ENCODE data around the gene GTF2IRD1. TPM values are rescaled to one million over a fixed set of nuclear protein-coding genes. Genes with fewer than 3 reads are reported as not detected.
"Not testable (repeated sequence)": the region's sequence is repeated elsewhere in the genome, so short reads cannot be mapped to it uniquely, and the experiment has no call there.

The GTF2IRD1 gene
- total RNA-seq, 1 experiment from 2014 or later: 14.9 TPM

- intact Hi-C loops (cut with micrococcal nuclease): no loop called here
- Histone ChIP-seq H3K9me2 (replicated peaks; ENCODE audit: low read length) (no peaks in the 10 kb centered on the region), H3F3A (ENCODE audit: low read length, unreplicated experiment) (no peaks in the 10 kb centered on the region), H3K4me2 (ENCODE audit: low read length) (no peak overlapping the region), H3K27me3 (ENCODE audit: low read length) (no peaks in the 10 kb centered on the region), H3K9me3 (ENCODE audit: low read length) (no peaks in the 10 kb centered on the region), H2AFZ (ENCODE audit: low read length) (no peak overlapping the region), H3K4me1 (ENCODE audit: insufficient read depth, low read length) (no peaks in the 10 kb centered on the region), H3K4me3 (ENCODE audit: low read length) (no peak overlapping the region), H4K20me1 (ENCODE audit: low read length) (no peaks in the 10 kb centered on the region), H3K9ac (ENCODE audit: low read length) (no peak overlapping the region), H3K79me2 (ENCODE audit: low read length) (no peaks in the 10 kb centered on the region), H3K36me3 (ENCODE audit: low read depth, low read length) (peaks cover 1% of the 10 kb centered on the region; the same call in 1 of the 2 replicates), H3K27ac (ENCODE audit: low read length) (no peak overlapping the region)
- ATAC-seq: no peak
- CTCF ChIA-PET: no interaction called here
- no peak for DNase-seq
- TF ChIP-seq EZH2 (IDR thresholded peaks at IDR 0.05; ENCODE audit: low read length, unreplicated experiment) (no peak), EZH2phosphoT487 (IDR thresholded peaks at IDR 0.05; ENCODE audit: borderline replicate concordance, low read length) (no peak)
- TF ChIP-seq, protein P1, sequence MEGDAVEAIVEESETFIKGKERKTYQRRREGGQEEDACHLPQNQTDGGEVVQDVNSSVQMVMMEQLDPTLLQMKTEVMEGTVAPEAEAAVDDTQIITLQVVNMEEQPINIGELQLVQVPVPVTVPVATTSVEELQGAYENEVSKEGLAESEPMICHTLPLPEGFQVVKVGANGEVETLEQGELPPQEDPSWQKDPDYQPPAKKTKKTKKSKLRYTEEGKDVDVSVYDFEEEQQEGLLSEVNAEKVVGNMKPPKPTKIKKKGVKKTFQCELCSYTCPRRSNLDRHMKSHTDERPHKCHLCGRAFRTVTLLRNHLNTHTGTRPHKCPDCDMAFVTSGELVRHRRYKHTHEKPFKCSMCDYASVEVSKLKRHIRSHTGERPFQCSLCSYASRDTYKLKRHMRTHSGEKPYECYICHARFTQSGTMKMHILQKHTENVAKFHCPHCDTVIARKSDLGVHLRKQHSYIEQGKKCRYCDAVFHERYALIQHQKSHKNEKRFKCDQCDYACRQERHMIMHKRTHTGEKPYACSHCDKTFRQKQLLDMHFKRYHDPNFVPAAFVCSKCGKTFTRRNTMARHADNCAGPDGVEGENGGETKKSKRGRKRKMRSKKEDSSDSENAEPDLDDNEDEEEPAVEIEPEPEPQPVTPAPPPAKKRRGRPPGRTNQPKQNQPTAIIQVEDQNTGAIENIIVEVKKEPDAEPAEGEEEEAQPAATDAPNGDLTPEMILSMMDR (conservative IDR thresholded peaks at IDR 0.05; ENCODE audit: low read depth, low read length): no peak
- BruUV-seq (replicated peaks): no TSS peak
- POLR2A ChIA-PET (ENCODE audit: unreplicated experiment): no interaction called here
Measured at GRCh38 chr7:74526780-74527179, 73.1 kb downstream of the GTF2IRD1 start.

GRCh38 chr7:74527842-74528241 lies 74.1 kb downstream of the GTF2IRD1 start:
- DNase-seq (no peak), ATAC-seq (no peak)
- Histone ChIP-seq H3K9me3 (ENCODE audit: low read length) (no peaks in the 10 kb centered on the region), H3K9ac (ENCODE audit: low read length) (no peak overlapping the region), H4K20me1 (ENCODE audit: low read length) (no peaks in the 10 kb centered on the region), H3K27ac (ENCODE audit: low read length) (no peak overlapping the region), H3K4me1 (ENCODE audit: insufficient read depth, low read length) (no peaks in the 10 kb centered on the region), H2AFZ (ENCODE audit: low read length) (no peak overlapping the region), H3K4me3 (ENCODE audit: low read length) (no peak overlapping the region), H3F3A (ENCODE audit: low read length, unreplicated experiment) (no peaks in the 10 kb centered on the region), H3K36me3 (ENCODE audit: low read depth, low read length) (no peaks in the 10 kb centered on the region; the same call in 1 of the 2 replicates), H3K4me2 (ENCODE audit: low read length) (no peak overlapping the region), H3K9me2 (replicated peaks; ENCODE audit: low read length) (no peaks in the 10 kb centered on the region), H3K79me2 (ENCODE audit: low read length) (no peaks in the 10 kb centered on the region), H3K27me3 (ENCODE audit: low read length) (no peaks in the 10 kb centered on the region)
- TF ChIP-seq EZH2phosphoT487 (IDR thresholded peaks at IDR 0.05; ENCODE audit: borderline replicate concordance, low read length) (no peak), EZH2 (IDR thresholded peaks at IDR 0.05; ENCODE audit: low read length, unreplicated experiment) (no peak)
- POLR2A ChIA-PET (ENCODE audit: unreplicated experiment): interaction anchor here (0.5 kb wide), 1 partner anchor 8 kb away, joined by 6 read pairs; no protein-coding TSS in a partner anchor
- CTCF ChIA-PET: no interaction called here
- intact Hi-C loops (cut with micrococcal nuclease): no loop called here
- no TSS peak for BruUV-seq (replicated peaks)

GRCh38 chr7:74528773-74529172 lies 75.1 kb downstream of the GTF2IRD1 start:
- POLR2A ChIA-PET (ENCODE audit: unreplicated experiment); H3K79me2 ChIP-seq (ENCODE audit: low read length); H3K27ac ChIP-seq (ENCODE audit: low read length); H2AFZ ChIP-seq (ENCODE audit: low read length); DNase-seq; H4K20me1 ChIP-seq (ENCODE audit: low read length); H3K9ac ChIP-seq (ENCODE audit: low read length); H3K27me3 ChIP-seq (ENCODE audit: low read length); H3K4me2 ChIP-seq (ENCODE audit: low read length); H3K36me3 ChIP-seq (ENCODE audit: low read depth, low read length); intact Hi-C loops (cut with micrococcal nuclease); H3K4me3 ChIP-seq (ENCODE audit: low read length); H3F3A ChIP-seq (ENCODE audit: low read length, unreplicated experiment); H3K4me1 ChIP-seq (ENCODE audit: insufficient read depth, low read length); CTCF ChIA-PET; H3K9me3 ChIP-seq (ENCODE audit: low read length); BruUV-seq (replicated peaks); H3K9me2 ChIP-seq (replicated peaks; ENCODE audit: low read length); ATAC-seq: not testable (repeated sequence)

DNA sequence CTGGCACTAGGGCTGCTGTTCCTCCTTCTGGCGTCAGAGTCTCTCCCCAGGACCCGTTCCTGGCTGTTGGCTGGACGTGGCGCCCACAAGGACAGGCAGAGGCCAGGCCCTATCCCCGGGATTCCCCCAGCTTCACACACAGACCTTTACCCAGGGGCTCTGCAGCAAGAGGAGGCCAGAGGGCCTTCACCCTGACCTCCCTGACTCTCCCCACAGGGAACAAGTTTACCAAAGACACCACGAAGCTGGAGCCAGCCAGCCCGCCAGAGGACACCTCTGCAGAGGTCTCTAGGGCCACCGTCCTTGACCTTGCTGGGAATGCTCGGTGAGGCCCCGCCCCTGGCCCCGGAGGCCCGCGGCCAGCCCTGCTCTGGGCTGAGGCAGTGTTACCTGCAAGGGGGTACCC lies 82.2 kb downstream of the GTF2IRD1 start:
- H3K4me2 ChIP-seq (ENCODE audit: low read length): no peak overlapping the region
- H3K9me3 ChIP-seq (ENCODE audit: low read length): no peaks in the 10 kb centered on the region
- H3K27ac ChIP-seq (ENCODE audit: low read length): no peak overlapping the region
- H3K27me3 ChIP-seq (ENCODE audit: low read length): no peaks in the 10 kb centered on the region
- BruUV-seq (replicated peaks): no TSS peak
- H3K9me2 ChIP-seq (replicated peaks; ENCODE audit: low read length): no peaks in the 10 kb centered on the region
- intact Hi-C loops (cut with micrococcal nuclease): no loop called here
- no peak for ATAC-seq
- TF ChIP-seq, protein P1 (conservative IDR thresholded peaks at IDR 0.05; ENCODE audit: low read depth, low read length): no peak
- TF ChIP-seq EZH2 (IDR thresholded peaks at IDR 0.05; ENCODE audit: low read length, unreplicated experiment) (no peak), EZH2phosphoT487 (IDR thresholded peaks at IDR 0.05; ENCODE audit: borderline replicate concordance, low read length) (no peak)
- H2AFZ ChIP-seq (ENCODE audit: low read length): no peak overlapping the region
- no peak overlapping the region for H3K4me3 ChIP-seq (ENCODE audit: low read length)
- H3K36me3 ChIP-seq (ENCODE audit: low read depth, low read length): no peaks in the 10 kb centered on the region
- H3K79me2 ChIP-seq (ENCODE audit: low read length): no peaks in the 10 kb centered on the region
- POLR2A ChIA-PET (ENCODE audit: unreplicated experiment): no interaction called here
- H3F3A ChIP-seq (ENCODE audit: low read length, unreplicated experiment): no peaks in the 10 kb centered on the region
- H3K9ac ChIP-seq (ENCODE audit: low read length): no peak overlapping the region
- H4K20me1 ChIP-seq (ENCODE audit: low read length): no peaks in the 10 kb centered on the region
- H3K4me1 ChIP-seq (ENCODE audit: insufficient read depth, low read length): no peaks in the 10 kb centered on the region
- CTCF ChIA-PET: no interaction called here
- no peak for DNase-seq

DNA sequence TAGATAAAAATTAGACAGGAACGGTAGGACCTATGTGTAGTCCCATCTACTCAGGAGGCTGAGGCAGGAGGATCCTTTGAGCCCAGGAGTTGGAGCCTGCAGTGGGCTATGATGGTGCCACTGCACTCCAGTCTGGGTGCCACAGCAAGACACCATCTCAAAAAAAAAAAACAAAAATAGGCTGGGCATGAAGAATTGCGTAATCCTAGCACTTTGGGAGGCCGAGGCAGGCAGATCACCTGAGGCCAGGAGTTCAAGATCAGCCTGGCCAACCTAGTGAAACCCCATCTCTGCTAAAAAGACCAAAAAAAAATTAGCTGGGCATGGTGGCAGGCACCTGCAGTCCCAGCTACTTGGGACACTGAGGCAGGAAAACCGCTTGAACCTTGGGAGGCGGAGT lies 88.2 kb downstream of the GTF2IRD1 start:
- H3K4me1 ChIP-seq (ENCODE audit: insufficient read depth, low read length); ATAC-seq; intact Hi-C loops (cut with micrococcal nuclease); CTCF ChIA-PET; BruUV-seq (replicated peaks); H3K36me3 ChIP-seq (ENCODE audit: low read depth, low read length); H3K27ac ChIP-seq (ENCODE audit: low read length); H3K9me3 ChIP-seq (ENCODE audit: low read length); H2AFZ ChIP-seq (ENCODE audit: low read length); H3K4me2 ChIP-seq (ENCODE audit: low read length); H3K9ac ChIP-seq (ENCODE audit: low read length); H3K9me2 ChIP-seq (replicated peaks; ENCODE audit: low read length); H3F3A ChIP-seq (ENCODE audit: low read length, unreplicated experiment); DNase-seq; H4K20me1 ChIP-seq (ENCODE audit: low read length); H3K79me2 ChIP-seq (ENCODE audit: low read length); H3K4me3 ChIP-seq (ENCODE audit: low read length); POLR2A ChIA-PET (ENCODE audit: unreplicated experiment); H3K27me3 ChIP-seq (ENCODE audit: low read length): not testable (repeated sequence)

Measured in PC-3 (cell line).